HG03521 (cell line): ENCODE data around the gene CACNA1H.
"Not testable (repeated sequence)": the region's sequence is repeated elsewhere in the genome, so short reads cannot be mapped to it uniquely, and the experiment has no call there.

Experiments used
- ATAC-seq: cut with Tn5 transposase; IDR thresholded peaks from one replicate; pipeline ENCODE4 v1.9.1; 2021; ENCODE audit warnings: mild to moderate bottlenecking, moderate library complexity; ENCODE audit not compliant: unreplicated experiment

Gene CACNA1H

DNA sequence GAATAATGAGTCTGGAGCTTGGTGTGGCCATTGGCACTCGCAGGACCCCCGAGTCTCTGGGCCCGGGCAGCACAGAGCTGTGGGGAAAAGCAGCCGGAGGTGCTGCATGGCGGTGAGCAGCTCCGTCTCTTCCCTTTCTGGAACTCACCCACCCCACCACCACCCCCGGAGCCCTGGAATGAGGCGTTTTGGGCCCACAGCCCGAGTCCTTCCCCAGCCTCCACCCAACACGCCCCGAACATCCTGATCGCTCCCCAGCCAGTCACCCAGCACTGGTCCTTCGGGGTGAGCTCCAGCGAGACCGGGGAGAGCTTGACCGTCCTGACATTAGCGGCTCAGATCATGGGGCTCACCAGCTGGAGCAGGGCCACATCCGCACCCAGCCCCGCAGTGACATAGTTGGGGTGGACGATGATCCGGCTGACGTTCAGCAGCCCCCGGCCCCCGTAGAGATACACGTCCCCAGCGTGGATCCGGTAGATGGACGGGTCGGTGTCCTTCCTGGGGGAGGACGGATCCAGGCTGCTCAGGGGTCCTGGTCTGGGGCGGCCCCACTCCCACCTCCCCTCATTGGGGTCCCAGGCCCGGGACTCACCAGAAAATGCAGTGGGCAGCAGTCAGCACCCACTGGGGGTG is 109.4 kb downstream of the CACNA1H start:
- no peak for ATAC-seq

DNA sequence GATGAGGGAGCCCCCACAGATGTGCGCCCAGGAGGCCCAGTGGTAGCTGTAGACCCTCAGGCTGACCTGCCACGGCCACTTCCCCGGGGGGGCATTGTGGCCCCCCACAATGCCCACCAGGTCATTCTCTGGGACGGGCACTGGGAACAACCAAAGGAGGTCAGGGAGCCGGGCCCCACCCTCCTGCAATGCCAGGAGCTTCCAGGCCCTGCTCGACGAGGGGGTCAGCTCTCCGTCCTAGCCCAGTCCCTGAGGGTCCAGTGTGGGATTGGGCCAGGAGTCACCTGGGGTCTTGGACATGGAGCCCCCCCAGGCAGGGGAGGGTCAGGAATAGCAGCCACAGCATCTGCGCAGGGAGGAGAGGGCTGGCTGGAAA is 109.9 kb downstream of the CACNA1H start:
- ATAC-seq, result no peak

DNA sequence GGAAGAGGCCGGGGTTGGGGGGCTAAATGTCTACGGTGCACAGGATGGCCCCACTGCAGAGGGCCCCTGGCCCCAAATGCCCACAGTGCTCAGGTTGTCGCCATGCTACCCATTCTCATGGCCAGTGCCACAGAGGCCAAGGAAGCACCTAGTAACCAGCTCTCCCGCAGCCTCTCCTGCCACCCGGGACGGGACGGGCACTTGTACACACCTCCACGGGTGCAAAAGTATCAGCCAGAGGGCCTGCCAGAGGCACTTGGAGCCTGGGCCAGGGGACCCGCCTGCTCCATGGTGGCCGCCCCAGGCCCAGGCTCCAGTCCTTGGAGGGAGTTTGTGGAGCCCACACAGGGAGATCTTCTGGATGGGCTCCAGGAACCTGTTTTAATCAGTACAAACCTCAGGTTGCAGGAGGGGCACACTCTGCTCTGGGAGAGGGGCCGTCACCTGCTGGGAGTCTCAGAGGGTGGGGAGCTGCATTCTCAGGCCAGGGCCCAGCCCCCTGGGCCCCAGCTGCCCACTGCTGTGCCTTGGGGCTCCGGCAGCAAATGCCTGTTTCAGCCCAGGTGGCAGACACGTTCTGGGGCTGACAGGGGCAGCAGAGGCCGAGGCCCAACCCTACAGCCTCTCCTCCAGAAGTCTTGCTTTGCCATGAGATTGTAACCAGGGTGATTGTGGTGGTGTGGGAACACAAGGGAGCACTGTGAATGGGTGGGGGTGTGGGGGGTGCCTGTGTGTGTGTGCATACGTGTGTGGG is 110.9 kb downstream of the CACNA1H start:
- ATAC-seq, result no peak

DNA sequence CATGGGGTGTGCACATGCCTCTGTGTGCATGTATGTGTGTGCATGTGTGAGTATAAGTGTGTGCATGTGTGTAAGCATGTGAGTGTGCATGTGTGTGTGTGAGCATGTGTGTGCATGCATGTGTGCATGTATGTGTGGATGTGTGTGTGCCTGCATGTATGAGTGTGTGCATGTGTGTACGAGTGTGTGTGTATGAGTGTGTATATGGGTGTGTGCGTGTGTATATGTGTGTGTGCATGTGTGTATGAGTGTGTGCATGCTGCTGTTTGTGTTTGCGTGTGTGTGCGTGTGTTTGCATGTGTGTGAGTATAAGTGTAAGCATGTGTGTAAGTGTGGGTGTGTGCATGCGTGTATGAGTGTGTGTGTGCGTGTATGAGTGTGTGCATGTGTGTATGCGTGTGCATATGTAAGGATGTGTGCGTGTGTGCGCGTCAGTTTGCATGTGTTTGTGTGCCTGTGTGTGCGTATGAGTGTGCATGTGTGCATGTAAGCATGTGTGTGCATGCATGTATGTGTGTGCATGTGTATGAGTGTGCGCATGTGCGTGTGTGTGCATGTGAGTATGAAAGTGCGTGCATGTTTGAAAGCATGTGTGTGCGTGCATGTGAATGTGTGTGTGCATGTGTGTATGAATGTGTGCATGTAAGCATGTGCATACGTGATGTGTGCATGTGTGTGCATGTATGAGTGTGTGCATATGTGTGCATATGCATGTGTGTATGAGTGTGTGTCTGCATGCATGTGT is 111.6 kb downstream of the CACNA1H start:
- no peak for ATAC-seq

DNA sequence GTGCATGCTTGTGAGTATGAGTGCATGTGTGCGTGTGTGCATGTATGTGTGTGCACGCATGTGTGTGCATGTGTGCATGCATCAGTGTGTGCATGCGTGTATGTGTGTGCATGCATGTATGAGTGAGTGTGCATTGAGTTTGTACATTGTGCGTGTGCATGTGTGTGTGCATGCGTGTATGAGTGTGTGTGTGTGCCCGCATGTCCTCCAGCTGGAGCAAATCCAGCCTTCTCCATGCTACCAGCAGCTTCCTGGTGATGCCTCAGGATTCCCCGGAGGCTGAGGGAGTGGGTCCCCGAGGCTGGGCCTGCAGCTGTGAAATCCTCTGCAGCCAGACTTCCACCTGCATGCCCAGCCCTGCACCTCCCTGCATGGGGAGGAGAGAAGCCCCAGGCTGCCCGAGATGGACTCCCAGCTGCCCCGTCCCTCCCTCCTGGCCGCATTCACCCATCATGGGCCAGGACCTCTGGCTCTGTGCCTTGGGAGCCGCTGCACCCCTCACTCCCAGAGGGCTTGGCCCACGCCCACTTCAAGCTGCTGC is 112.3 kb downstream of the CACNA1H start:
- ATAC-seq, result no peak

DNA sequence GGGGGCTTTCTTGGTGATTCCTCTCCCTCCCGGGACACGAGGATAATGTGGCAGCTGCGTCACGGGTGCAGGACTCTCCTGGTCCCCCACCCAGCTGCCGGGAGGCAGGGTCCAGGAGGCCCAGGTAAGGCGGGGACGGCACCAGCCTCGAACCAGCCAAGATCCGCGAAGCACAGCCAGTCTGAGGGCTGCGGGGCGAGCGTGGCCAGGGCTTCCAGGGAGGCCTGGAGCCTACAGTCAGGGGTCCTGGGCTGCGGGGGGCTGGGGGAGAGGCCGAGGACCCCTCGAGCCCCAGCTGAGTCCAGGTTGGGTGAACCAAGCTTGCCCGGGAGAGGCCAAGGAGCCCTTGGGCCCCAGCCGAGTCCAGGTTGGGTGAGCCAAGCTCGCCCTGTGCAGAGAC is 112.9 kb downstream of the CACNA1H start:
- no peak for ATAC-seq

DNA sequence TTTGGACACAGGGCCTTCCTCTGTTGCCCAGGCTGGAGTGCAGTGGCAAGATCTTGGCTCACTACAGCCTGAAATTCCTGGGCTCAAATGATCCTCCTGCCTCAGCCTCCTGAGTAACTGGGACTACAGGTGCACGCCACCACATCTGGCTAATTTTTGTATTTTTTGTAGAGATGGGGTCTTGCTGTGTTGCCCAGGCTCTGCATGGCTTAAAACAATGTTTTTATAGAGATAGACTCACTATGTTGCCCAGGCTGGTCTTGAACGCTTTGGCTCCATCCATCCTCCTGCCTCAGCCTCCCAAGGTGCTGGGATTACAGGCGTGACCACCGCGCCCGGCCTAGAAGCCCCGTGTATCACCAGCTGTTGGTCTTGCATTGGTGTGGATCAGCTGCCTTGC is 116.5 kb downstream of the CACNA1H start:
- not testable (repeated sequence) for ATAC-seq

DNA sequence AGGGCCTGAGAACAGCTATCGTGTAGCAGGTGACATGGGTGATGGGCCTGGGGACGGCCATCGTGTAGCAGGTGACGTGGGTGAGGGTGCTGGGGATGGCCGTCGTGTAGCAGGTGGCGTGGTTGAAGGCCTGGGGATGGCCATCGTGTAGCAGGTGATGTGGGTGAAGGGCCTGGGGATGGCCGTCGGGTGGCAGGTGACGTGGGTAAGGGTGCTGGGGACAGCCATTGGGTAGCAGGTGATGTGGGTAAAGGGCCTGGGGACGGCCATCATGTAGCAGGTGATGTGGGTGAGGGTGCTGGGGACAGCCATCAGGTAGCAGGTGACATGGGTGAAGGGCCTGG is 118.4 kb downstream of the CACNA1H start:
- no peak for ATAC-seq
